Stimulated activated CD4-positive, alpha-beta T cell treated with anti-CD3 and anti-CD28 coated beads, Interleukin-1b, Interleukin-23, amount 100 ng/mL, for 1 hour (primary cell): ENCODE measurements around the gene CCDC50.

Source experiments
- DNase-seq, 2 donors: peaks; one replicate each; pipeline ENCODE4 v3.0.0-alpha.2; 2020; ENCODE audit warnings: low read depth in 2 of 2

CCDC50 gene

DNA sequence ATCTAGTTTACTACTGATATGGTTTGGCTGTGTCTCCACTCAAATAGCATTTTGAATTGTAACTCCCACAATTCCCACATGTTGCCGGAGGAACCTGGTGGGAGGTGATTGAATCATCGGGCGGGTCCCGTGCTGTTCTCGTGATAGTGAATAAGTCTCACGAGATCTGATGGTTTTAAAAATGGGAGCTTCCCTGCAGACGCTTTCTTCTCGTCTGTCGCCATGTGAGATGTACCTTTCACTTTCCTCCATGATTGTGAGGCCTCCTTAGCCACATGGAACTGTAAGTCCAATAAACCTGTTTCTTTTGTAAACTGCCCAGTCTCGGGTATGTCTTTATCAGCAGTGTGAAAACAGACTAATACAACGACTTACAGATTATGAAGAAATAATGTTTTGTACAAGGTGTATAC is 96.1 kb downstream of the CCDC50 start:
- no peak for DNase-seq

GRCh38 chr3:191426311-191426710 is 97.1 kb downstream of the CCDC50 start:
- DNase-seq = no peak

DNA sequence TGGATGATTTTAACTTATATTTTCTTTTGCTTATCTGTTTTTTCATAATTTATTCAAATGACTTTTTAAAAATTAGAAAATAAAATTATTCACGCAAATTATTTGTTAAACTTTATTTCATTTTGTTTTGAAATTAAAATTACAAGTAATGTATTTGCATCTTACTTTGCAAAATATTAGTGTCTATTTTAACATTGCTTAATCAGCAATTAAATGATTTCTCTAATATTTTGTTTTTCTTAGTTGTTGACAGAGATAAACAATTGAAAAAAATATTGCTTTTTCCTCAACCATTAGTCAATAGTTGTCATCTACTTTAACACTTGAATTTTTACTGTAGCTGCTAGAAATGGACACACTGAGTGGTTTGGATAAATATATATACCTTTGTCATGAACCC is 99.0 kb downstream of the CCDC50 start:
- DNase-seq = no peak

- no peak for DNase-seq
These were observed 100.9 kb downstream of the CCDC50 start for GRCh38 chr3:191430103-191430502.

DNA sequence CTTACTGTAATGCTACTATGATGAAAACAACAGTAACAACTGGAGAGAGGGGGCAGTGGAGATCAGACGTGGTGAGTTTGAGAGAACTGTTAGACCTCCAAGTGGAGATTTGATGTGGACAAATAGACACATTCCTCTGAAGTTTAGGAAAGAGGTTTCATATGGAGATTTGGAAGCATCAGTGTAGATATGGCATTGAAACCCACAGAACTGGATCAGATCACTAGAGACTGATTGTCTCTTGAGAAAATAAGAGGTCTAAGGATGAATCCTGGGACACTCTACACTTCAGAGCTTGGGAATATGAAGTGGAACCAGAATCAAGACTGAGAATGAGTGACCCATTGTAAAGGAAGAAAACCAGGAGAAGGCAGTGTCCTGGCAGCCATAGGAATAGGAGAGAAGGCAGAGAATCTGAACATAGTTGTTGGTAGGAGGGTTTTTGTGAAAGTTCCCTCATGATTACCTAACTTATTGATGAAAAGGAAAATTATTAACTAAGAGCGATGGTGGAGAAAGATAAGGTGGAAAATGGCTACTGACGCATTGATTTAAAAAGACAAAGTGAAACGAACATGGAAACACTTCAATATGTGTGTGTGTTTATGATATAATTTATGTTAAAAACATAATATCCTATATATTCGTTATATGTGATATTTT is 102.1 kb downstream of the CCDC50 start:
- no peak for DNase-seq

DNA sequence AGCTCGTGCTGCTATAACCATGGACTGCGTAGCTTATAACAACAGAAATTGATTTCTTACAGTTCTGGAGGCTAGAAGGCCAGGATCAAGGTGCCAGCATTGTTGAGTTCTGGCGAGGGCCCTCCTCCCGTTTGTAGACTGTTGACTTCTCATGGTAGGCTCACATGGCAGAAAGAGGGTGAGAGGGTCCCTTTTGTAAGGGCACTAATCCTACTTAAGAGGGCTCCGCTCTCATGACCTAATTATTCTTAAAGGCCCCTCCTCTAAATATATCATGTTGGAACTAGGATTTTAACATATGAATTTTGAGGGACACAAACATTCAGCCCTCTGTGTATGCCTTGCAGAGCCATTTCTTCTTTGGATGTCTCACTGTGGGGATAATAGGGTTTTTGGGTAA is 103.0 kb downstream of the CCDC50 start:
- no peak for DNase-seq

GRCh38 chr3:191434024-191434423 is 104.8 kb downstream of the CCDC50 start:
- no peak for DNase-seq

- no peak for DNase-seq
These were observed 106.8 kb downstream of the CCDC50 start for GRCh38 chr3:191435981-191436380.

DNA sequence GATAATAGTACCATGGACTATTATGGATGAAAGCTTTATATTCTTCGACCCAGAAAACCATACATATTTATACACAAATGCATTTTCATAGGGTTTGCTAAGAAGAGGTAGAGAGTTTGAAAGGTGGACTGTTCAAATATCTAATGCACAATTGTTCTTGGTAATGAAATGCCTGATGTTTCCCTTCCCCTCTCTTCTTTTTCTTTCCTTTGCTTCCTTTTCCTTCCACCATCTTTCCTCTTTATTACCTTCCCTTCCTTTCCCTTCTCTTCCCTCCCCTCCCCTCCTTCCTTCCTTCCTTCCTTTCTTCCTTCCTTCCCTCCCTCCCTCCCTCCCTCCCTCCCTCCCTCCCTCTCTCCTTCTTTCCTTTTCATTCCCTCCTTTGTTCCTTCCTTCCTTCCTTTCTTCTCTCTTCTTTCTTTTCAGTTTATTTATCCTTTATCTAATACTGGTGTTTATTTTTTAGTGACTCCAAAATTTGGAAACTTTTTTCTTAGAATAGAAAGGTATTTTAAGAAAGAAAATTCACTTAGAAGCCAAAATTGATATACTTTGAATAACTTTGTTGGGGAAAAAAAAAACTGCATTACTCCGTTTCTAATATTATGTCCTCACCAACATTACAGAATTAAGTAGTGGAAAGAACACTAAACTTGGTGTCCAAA is 109.1 kb downstream of the CCDC50 start:
- no peak for DNase-seq

GRCh38 chr3:191440532-191440931 is 111.3 kb downstream of the CCDC50 start:
- DNase-seq = no peak

DNA sequence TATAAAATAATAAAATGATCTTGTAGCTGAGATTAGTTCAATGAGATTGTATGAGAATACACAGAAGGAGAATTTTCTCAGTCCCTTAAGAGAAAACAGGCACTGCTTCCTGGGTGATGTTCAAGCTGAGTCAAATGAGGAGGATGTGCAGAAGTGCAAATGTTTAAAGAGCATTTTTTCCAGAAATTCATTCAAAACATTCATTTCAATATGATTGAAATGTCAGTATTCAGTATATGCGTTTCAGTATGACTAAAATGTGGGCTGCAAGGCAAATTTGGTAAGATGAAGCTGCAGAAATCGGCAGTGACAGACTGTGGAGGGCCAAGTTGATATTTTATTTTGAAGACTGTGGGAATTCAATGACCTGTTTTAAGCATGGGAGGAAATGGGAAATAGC is 112.5 kb downstream of the CCDC50 start:
- DNase-seq = no peak

DNA sequence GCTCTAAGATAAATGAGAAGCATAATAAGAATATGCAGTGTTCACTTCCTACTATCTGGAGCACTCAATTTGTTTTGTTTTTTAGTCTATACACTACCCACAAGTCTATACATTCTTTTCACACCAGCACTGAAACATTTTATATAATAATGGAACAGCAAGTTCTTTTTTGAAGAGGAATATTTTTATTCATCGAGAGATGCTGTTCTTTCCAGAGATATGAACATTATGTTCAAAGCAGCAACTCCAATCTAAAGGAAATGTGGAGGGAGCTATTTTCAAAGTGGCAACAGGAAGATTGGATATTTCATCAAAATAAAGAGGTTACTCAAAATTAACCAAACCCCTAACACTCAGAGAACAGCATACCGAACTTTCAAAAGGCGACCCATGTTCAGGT is 115.4 kb downstream of the CCDC50 start:
- DNase-seq = no peak
